Loucy (cell line): ENCODE results near the gene TMCO2.

Experiments
- H2AFZ ChIP-seq: fragments of 200-600 bp; sonication (generic); 2 replicates; pipeline ENCODE4 v1.6.0; 2016; ENCODE audit warnings: antibody characterized with exemption, mild to moderate bottlenecking, low read length, moderate library complexity
- H3F3A ChIP-seq: fragments of 200-600 bp; 2 replicates; pipeline ENCODE4 v1.6.0; 2016; ENCODE audit warnings: antibody characterized with exemption, low read depth, mild to moderate bottlenecking
- H3K27me3 ChIP-seq: fragments of 200-600 bp; sonication (generic); 2 replicates; pipeline ENCODE4 v1.6.1; 2014; ENCODE audit warnings: low read length, mild to moderate bottlenecking; ENCODE audit not compliant: insufficient read depth, poor library complexity, severe bottlenecking
- H3K36me3 ChIP-seq: fragments of 200-600 bp; sonication (generic); 2 replicates; pipeline ENCODE4 v1.6.1; 2016; ENCODE audit warnings: low read length; ENCODE audit not compliant: insufficient read depth
- H3K4me1 ChIP-seq: fragments of 200-600 bp; sonication (generic); 2 replicates; pipeline ENCODE4 v1.5.1; 2014; ENCODE audit warnings: low read length, mild to moderate bottlenecking; ENCODE audit not compliant: insufficient read depth, poor library complexity, severe bottlenecking
- H3K4me2 ChIP-seq: fragments of 200-600 bp; sonication (generic); 2 replicates; pipeline ENCODE4 v1.6.0; 2014; ENCODE audit warnings: antibody characterized with exemption, low read length, low read depth, mild to moderate bottlenecking; ENCODE audit not compliant: poor library complexity, severe bottlenecking
- H3K4me3 ChIP-seq: fragments of 200-600 bp; sonication (generic); 2 replicates; pipeline ENCODE4 v1.5.1; 2014; ENCODE audit warnings: low read length, mild to moderate bottlenecking, mixed read lengths; ENCODE audit not compliant: poor library complexity, severe bottlenecking
- H3K79me2 ChIP-seq: fragments of 200-600 bp; sonication (generic); 2 replicates; pipeline ENCODE4 v1.6.1; 2014; ENCODE audit warnings: low read length; ENCODE audit not compliant: insufficient read depth
- H3K9ac ChIP-seq: fragments of 200-600 bp; sonication (generic); 2 replicates; pipeline ENCODE4 v1.6.0; 2014; ENCODE audit warnings: mild to moderate bottlenecking, low read depth, low read length, moderate library complexity; ENCODE audit not compliant: poor library complexity, severe bottlenecking
- H3K9me2 ChIP-seq: fragments of 200-600 bp; sonication (generic); replicated peaks from 2 replicates; pipeline ENCODE4 v1.6.1; 2016; ENCODE audit warnings: low read depth, low read length, mixed read lengths
- H3K9me3 ChIP-seq: fragments of 200-600 bp; sonication (generic); 2 replicates; pipeline ENCODE4 v1.6.1; 2014; ENCODE audit warnings: mild to moderate bottlenecking, antibody characterized with exemption, low read length, low read depth; ENCODE audit not compliant: insufficient read depth
- H4K20me1 ChIP-seq: fragments of 200-600 bp; sonication (generic); 2 replicates; pipeline ENCODE4 v1.6.0; 2014; ENCODE audit warnings: antibody characterized with exemption, low read length, mild to moderate bottlenecking; ENCODE audit not compliant: insufficient read depth, poor library complexity, severe bottlenecking
- CTCF ChIP-seq: fragments of 200-600 bp; sonication (generic); conservative IDR thresholded peaks from 2 replicates; pipeline ENCODE4 v1.5.1; 2014; ENCODE audit warnings: mild to moderate bottlenecking, antibody characterized with exemption, low read length
- EZH2phosphoT487 ChIP-seq: fragments of 200-600 bp; IDR thresholded peaks from 2 replicates; pipeline ENCODE4 v1.6.1; 2018; ENCODE audit warnings: antibody characterized with exemption, mild to moderate bottlenecking, moderate library complexity, borderline replicate concordance

Gene TMCO2

GRCh38 chr1:40267767-40268187 lies 20.0 kb downstream of the TMCO2 start:
- no peak for TF ChIP-seq CTCF
- TF ChIP-seq EZH2phosphoT487 = no peak
- no peaks in the 10 kb centered on the region for H3K27me3 ChIP-seq
- H3K4me1 ChIP-seq = peaks cover 10% of the 10 kb centered on the region
- H2AFZ ChIP-seq = no peak overlapping the region
- no peaks in the 10 kb centered on the region for H3F3A ChIP-seq
- no peak overlapping the region for H3K4me2 ChIP-seq
- H3K9me3 ChIP-seq = no peaks in the 10 kb centered on the region
- H3K79me2 ChIP-seq = peaks cover 33% of the 10 kb centered on the region
- no peak overlapping the region for H3K9ac ChIP-seq
- no peaks in the 10 kb centered on the region for H3K9me2 ChIP-seq
- H3K4me3 ChIP-seq = no peak overlapping the region
- peaks cover 47% of the 10 kb centered on the region for H3K36me3 ChIP-seq
- peaks cover 3% of the 10 kb centered on the region for H4K20me1 ChIP-seq

GRCh38 chr1:40268211-40268610 lies 20.5 kb downstream of the TMCO2 start:
- H3K36me3 ChIP-seq = peaks cover 49% of the 10 kb centered on the region
- H4K20me1 ChIP-seq = peaks cover 3% of the 10 kb centered on the region
- no peak overlapping the region for H3K4me2 ChIP-seq
- H3K9ac ChIP-seq = no peak overlapping the region
- no peaks in the 10 kb centered on the region for H3K9me3 ChIP-seq
- no peak overlapping the region for H3K4me3 ChIP-seq
- H3K4me1 ChIP-seq = peaks cover 6% of the 10 kb centered on the region
- H2AFZ ChIP-seq = no peak overlapping the region
- H3K27me3 ChIP-seq = no peaks in the 10 kb centered on the region
- H3F3A ChIP-seq = no peaks in the 10 kb centered on the region
- H3K79me2 ChIP-seq = peaks cover 29% of the 10 kb centered on the region
- TF ChIP-seq CTCF (no peak), EZH2phosphoT487 (no peak)
- no peaks in the 10 kb centered on the region for H3K9me2 ChIP-seq

- Histone ChIP-seq H4K20me1 (peaks cover 3% of the 10 kb centered on the region), H3K9ac (no peak overlapping the region), H3K4me1 (no peaks in the 10 kb centered on the region), H3K9me3 (no peaks in the 10 kb centered on the region), H3K79me2 (peaks cover 11% of the 10 kb centered on the region; the same call in 1 of the 2 replicates), H3K36me3 (peaks cover 51% of the 10 kb centered on the region), H3K4me3 (no peak overlapping the region), H3F3A (no peaks in the 10 kb centered on the region), H3K4me2 (no peak overlapping the region), H2AFZ (no peak overlapping the region), H3K27me3 (no peaks in the 10 kb centered on the region), H3K9me2 (no peaks in the 10 kb centered on the region)
- TF ChIP-seq CTCF (no peak), EZH2phosphoT487 (no peak)
Observed at GRCh38 chr1:40270152-40270834, 22.6 kb downstream of the TMCO2 start.
